ENCODE results near the gene SIGLEC12. TPM values are rescaled to one million over a fixed set of nuclear protein-coding genes. Genes with fewer than 3 reads are reported as not detected.

SIGLEC12 gene
- total and polyA plus RNA-seq, 2 of the 13 experiments (the other 11 are each of a cell fraction or from before 2014, with no cell fraction given): not detected

- TF ChIP-seq NFIB (CRISPR knock-in tag; IDR thresholded peaks at IDR 0.05; ENCODE audit: borderline replicate concordance): no peak
- peak; percentile 32; the same call in 1 of the 2 replicates for TF ChIP-seq RXRB (CRISPR knock-in tag; IDR thresholded peaks at IDR 0.05; ENCODE audit: borderline replicate concordance)
- TF ChIP-seq, protein P1, sequence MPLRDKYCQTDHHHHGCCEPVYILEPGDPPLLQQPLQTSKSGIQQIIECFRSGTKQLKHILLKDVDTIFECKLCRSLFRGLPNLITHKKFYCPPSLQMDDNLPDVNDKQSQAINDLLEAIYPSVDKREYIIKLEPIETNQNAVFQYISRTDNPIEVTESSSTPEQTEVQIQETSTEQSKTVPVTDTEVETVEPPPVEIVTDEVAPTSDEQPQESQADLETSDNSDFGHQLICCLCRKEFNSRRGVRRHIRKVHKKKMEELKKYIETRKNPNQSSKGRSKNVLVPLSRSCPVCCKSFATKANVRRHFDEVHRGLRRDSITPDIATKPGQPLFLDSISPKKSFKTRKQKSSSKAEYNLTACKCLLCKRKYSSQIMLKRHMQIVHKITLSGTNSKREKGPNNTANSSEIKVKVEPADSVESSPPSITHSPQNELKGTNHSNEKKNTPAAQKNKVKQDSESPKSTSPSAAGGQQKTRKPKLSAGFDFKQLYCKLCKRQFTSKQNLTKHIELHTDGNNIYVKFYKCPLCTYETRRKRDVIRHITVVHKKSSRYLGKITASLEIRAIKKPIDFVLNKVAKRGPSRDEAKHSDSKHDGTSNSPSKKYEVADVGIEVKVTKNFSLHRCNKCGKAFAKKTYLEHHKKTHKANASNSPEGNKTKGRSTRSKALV (CRISPR knock-in tag; IDR thresholded peaks at IDR 0.05): no peak
- TF ChIP-seq EHMT2 (IDR thresholded peaks at IDR 0.05; ENCODE audit: borderline replicate concordance, low read depth, low read length): peak; percentile 92; the same call in 1 of the 2 replicates
- no peak for TF ChIP-seq ZNF333 (CRISPR knock-in tag; IDR thresholded peaks at IDR 0.05; ENCODE audit: borderline replicate concordance)
- TF ChIP-seq TEAD2 (CRISPR knock-in tag; IDR thresholded peaks at IDR 0.05): no peak
- no peak for TF ChIP-seq NR2F6 (IDR thresholded peaks at IDR 0.05)
- TF ChIP-seq NR2F6 (CRISPR knock-in tag; IDR thresholded peaks at IDR 0.05): no peak
- no peak for TF ChIP-seq ASH2L (IDR thresholded peaks at IDR 0.05; ENCODE audit: insufficient read length, low read depth, low read length)
- peak; percentile 24; the same call in 1 of the 2 replicates for TF ChIP-seq PATZ1 (CRISPR knock-in tag; IDR thresholded peaks at IDR 0.05)
- no peak for TF ChIP-seq NPAS2 (CRISPR knock-in tag; IDR thresholded peaks at IDR 0.05; ENCODE audit: borderline replicate concordance)
- TF ChIP-seq THAP9 (CRISPR knock-in tag; IDR thresholded peaks at IDR 0.05; ENCODE audit: borderline replicate concordance): no peak
- TF ChIP-seq THYN1 (CRISPR knock-in tag; IDR thresholded peaks at IDR 0.05; ENCODE audit: borderline replicate concordance, low read depth): no peak
- TF ChIP-seq NFATC3 (CRISPR knock-in tag; IDR thresholded peaks at IDR 0.05): no peak
- TF ChIP-seq IRX3 (CRISPR knock-in tag; IDR thresholded peaks at IDR 0.05; ENCODE audit: borderline replicate concordance, low read depth): no peak
- no peak for TF ChIP-seq ZNF704 (CRISPR knock-in tag; IDR thresholded peaks at IDR 0.05; ENCODE audit: borderline replicate concordance)
- TF ChIP-seq, protein P2, sequence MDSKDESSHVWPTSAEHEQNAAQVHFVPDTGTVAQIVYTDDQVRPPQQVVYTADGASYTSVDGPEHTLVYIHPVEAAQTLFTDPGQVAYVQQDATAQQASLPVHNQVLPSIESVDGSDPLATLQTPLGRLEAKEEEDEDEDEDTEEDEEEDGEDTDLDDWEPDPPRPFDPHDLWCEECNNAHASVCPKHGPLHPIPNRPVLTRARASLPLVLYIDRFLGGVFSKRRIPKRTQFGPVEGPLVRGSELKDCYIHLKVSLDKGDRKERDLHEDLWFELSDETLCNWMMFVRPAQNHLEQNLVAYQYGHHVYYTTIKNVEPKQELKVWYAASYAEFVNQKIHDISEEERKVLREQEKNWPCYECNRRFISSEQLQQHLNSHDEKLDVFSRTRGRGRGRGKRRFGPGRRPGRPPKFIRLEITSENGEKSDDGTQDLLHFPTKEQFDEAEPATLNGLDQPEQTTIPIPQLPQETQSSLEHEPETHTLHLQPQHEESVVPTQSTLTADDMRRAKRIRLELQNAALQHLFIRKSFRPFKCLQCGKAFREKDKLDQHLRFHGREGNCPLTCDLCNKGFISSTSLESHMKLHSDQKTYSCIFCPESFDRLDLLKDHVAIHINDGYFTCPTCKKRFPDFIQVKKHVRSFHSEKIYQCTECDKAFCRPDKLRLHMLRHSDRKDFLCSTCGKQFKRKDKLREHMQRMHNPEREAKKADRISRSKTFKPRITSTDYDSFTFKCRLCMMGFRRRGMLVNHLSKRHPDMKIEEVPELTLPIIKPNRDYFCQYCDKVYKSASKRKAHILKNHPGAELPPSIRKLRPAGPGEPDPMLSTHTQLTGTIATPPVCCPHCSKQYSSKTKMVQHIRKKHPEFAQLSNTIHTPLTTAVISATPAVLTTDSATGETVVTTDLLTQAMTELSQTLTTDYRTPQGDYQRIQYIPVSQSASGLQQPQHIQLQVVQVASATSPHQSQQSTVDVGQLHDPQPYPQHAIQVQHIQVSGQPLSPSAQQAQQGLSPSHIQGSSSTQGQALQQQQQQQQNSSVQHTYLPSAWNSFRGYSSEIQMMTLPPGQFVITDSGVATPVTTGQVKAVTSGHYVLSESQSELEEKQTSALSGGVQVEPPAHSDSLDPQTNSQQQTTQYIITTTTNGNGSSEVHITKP (CRISPR knock-in tag; IDR thresholded peaks at IDR 0.05; ENCODE audit: low read depth): no peak
- no peak for TF ChIP-seq ZNF543 (CRISPR knock-in tag; IDR thresholded peaks at IDR 0.05)
Observed at GRCh38 chr19:51480590-51480989, 21.0 kb downstream of the SIGLEC12 start (continued).

Measured in HepG2 (cell line).